Ectodermal cell (in vitro differentiated cells): Measurements from ENCODE around the gene AP4E1.
"Not testable (repeated sequence)": the region's sequence is repeated elsewhere in the genome, so short reads cannot be mapped to it uniquely, and the experiment has no call there.

ENCODE experiments used
- H3K27ac ChIP-seq: 2 replicates; pipeline ENCODE4 v1.7.0; 2013; ENCODE audit warnings: mild to moderate bottlenecking, low read depth, low read length; ENCODE audit not compliant: insufficient read depth, poor library complexity, severe bottlenecking
- H3K27me3 ChIP-seq: 2 replicates; pipeline ENCODE4 v1.7.0; 2013; ENCODE audit warnings: mild to moderate bottlenecking, low read length; ENCODE audit not compliant: insufficient read depth, control insufficient read depth, poor library complexity, severe bottlenecking
- H3K36me3 ChIP-seq: one replicate; pipeline ENCODE4 v1.7.0; 2013; ENCODE audit warnings: low read length; ENCODE audit not compliant: control insufficient read depth, insufficient read depth
- H3K4me1 ChIP-seq: one replicate; pipeline ENCODE4 v1.7.0; 2013; ENCODE audit warnings: low read length; ENCODE audit not compliant: control insufficient read depth, insufficient read depth
- H3K4me3 ChIP-seq: 2 replicates; pipeline ENCODE4 v1.7.0; 2013; ENCODE audit warnings: low read depth, low read length, control low read depth; ENCODE audit not compliant: insufficient read depth
- H3K9me3 ChIP-seq: 2 replicates; pipeline ENCODE4 v1.7.0; 2013; ENCODE audit warnings: mild to moderate bottlenecking, low read length, moderate library complexity; ENCODE audit not compliant: control insufficient read depth
- WGBS, 2 experiments: methylation state at CpG; one replicate each; pipeline ENCODE4 v1.1.7; 2013; ENCODE audit warnings: missing lambda C conversion rate in 2 of 2; 5-methylcytosine and 5-hydroxymethylcytosine counted together

Gene AP4E1

DNA sequence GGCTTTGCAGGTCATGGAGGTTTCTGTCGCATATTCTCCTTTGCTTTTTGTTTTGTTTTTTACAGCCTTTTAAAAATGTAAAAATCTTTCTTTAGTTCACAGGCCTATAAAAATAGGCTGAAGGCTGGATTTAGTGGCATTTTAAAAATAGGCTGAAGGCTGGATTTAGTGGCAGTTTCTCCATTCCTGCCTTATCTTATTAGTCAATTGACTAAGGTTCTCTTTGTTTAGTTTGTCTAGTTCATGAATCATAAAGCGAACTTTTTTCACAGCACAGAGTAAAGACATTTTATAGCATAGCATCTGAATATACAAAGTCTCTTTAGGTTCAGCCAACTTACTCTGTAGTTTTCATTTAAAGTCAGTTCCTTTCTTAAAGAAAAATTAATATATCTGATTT, 31.4 kb downstream of the AP4E1 start:
- no peak overlapping the region for H3K4me3 ChIP-seq
- 95 to 100% methylated on average over 1 to 2 of the region's 2 CpGs for WGBS, 2 experiments
- H3K4me1 ChIP-seq, result no peaks in the 10 kb centered on the region
- no peaks in the 10 kb centered on the region for H3K9me3 ChIP-seq
- H3K27ac ChIP-seq, result no peak overlapping the region
- H3K27me3 ChIP-seq, result no peaks in the 10 kb centered on the region
- no peaks in the 10 kb centered on the region for H3K36me3 ChIP-seq

DNA sequence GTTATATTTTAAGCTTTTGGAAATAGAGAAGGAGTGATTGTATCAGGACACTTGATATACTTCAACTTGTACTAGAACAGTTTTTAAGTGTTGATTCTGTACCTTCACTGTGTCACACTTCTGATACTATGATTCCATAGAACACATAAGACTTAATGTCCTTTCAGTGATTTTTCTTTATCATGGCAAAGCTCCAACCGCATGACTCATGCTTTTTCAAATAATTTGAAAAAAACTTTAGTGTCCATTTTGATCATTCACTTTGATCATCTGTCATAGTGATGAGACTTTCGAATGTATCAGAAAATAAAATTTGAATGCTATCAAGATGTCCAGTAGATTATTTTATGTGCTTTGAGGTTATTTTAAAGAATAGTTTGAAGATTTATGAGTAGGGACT, 32.0 kb downstream of the AP4E1 start:
- no peaks in the 10 kb centered on the region for H3K36me3 ChIP-seq
- WGBS, 2 experiments, result 89 to 93% methylated on average over 2 of the region's 2 CpGs
- no peak overlapping the region for H3K4me3 ChIP-seq
- H3K27me3 ChIP-seq, result no peaks in the 10 kb centered on the region
- no peaks in the 10 kb centered on the region for H3K4me1 ChIP-seq
- no peak overlapping the region for H3K27ac ChIP-seq
- H3K9me3 ChIP-seq, result no peaks in the 10 kb centered on the region

DNA sequence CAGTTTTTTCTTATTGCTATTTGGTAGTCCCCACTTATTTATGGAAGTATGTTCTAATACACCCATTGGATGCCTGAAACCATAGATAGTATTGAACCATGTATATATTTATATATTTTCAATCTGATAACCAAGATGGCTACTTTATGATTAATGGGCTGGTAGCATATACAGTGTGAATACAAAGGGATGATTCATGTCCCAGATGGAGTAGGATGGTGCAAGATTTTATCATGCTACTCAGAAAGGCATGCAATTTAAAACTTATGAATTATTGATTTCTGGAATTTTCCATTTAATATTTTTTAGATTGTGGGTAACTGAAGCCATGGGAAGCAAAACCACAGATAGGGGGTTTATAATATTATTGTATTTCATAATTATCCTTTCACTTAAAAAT, 35.2 kb downstream of the AP4E1 start:
- H3K9me3 ChIP-seq, result no peaks in the 10 kb centered on the region
- H3K27ac ChIP-seq, result no peak overlapping the region
- no peaks in the 10 kb centered on the region for H3K4me1 ChIP-seq
- H3K4me3 ChIP-seq, result no peak overlapping the region
- no peaks in the 10 kb centered on the region for H3K36me3 ChIP-seq
- H3K27me3 ChIP-seq, result no peaks in the 10 kb centered on the region

DNA sequence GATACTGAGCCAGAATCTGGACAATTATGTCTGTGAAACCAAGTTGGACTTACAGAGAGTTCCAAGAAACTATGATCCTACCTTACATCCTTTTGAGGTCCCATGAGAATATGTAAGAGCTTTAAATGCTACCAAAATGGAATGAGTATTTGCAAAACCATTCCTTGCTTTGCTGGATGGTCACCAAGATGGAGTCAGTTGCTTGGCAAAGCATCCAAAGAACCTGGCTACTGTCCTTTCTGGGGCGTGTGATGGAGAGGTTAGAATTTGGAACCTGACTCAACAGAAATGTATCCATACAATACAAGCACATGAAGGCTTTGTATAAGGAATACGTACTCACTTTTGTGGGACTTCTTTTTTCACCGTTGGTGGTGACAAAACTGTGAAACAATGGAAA, 36.2 kb downstream of the AP4E1 start:
- WGBS, 2 experiments, result 98 to 100% methylated on average over 3 of the region's 3 CpGs
- Histone ChIP-seq H3K27me3 (no peaks in the 10 kb centered on the region), H3K4me3 (no peak overlapping the region), H3K36me3 (no peaks in the 10 kb centered on the region), H3K27ac (no peak overlapping the region), H3K4me1 (no peaks in the 10 kb centered on the region), H3K9me3 (no peaks in the 10 kb centered on the region)

DNA sequence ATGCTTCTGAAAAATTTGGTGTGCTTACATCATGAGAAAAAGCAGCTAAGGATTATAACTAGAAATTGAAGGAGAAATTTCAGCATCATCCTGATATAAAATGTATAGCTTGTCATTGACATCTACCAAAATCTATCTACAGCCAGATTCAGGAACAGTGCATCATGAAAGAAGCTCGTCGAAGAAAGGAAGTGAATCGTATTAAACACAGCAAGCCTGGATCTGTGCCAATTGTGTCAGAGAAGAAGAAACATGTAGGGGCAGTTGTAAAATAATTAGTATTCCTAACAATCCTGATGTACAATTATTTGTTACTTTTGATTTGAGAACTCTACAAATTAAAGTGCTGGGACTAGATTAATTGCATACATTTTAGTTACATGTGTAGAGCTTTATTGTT, 37.2 kb downstream of the AP4E1 start:
- H3K27ac ChIP-seq, result no peak overlapping the region
- WGBS, 2 experiments, result 97 to 98% methylated on average over 3 of the region's 3 CpGs
- no peak overlapping the region for H3K4me3 ChIP-seq
- H3K27me3 ChIP-seq, result no peaks in the 10 kb centered on the region
- no peaks in the 10 kb centered on the region for H3K4me1 ChIP-seq
- no peaks in the 10 kb centered on the region for H3K36me3 ChIP-seq
- H3K9me3 ChIP-seq, result no peaks in the 10 kb centered on the region

DNA sequence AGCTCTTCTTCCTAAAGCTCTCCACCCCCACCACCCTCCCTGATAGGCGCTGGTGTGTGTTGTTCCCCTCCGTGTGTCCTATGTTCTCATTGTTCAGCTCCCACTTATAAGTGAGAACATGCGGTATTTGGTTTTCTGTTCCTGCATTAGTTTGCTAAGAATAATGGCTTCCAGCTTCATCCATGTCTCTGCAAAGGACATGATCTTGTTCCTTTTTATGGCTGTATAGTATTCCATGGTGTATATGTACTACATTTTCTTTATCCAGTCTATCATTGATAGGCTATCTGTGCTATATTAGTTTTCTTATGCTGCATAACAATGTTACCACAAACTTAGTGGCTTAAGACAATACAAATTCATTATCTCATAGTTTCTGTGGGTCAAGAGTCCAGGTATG, 42.3 kb downstream of the AP4E1 start:
- not testable (repeated sequence) for H3K27me3 ChIP-seq, H3K4me1 ChIP-seq, H3K4me3 ChIP-seq, H3K27ac ChIP-seq, H3K9me3 ChIP-seq, H3K36me3 ChIP-seq
- WGBS, 2 experiments, result 88 to 96% methylated on average over 3 of the region's 3 CpGs

DNA sequence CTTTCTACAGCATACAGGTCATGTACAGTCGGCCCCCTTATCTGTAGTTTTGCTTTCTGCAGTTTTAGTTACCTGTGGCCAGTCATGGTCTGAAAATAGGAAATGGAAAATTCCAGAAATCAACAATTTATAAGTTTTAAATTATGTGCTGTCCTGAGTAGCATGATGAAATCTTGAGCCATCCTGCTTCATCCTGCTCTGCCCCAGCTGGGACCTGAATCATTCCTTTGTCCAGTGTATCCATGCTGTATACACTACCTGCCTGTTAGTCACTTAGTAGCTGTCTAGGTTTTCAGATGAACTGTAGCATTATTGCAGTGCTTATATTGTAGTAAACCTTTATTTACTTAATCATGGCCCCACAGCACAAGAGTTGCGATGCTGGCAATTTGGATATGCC, 44.8 kb downstream of the AP4E1 start:
- Histone ChIP-seq H3K27me3 (no peaks in the 10 kb centered on the region), H3K27ac (no peak overlapping the region), H3K4me3 (no peak overlapping the region), H3K4me1 (no peaks in the 10 kb centered on the region), H3K9me3 (no peaks in the 10 kb centered on the region), H3K36me3 (peaks cover 5% of the 10 kb centered on the region)
- 92 to 100% methylated on average over 1 to 2 of the region's 2 CpGs for WGBS, 2 experiments

DNA sequence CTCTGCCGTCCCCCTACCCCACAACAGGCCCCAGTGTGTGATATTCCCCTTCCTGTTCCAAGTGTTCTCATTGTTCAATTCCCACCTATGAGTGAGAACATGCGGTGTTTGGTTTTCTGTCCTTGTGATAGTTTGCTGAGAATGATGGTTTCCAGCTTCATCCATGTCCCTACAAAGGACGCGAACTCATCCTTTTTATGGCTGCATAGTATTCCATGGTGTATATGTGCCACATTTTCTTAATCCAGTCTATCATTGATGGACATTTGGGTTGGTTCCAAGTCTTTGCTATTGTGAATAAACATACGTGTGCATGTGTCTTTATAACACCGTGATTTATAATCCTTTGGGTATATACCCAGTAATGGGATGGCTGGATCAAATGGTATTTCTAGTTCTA, 46.4 kb downstream of the AP4E1 start:
- not testable (repeated sequence) for H3K4me1 ChIP-seq, H3K27ac ChIP-seq, H3K27me3 ChIP-seq, H3K9me3 ChIP-seq, H3K4me3 ChIP-seq
- peaks cover 10% of the 10 kb centered on the region for H3K36me3 ChIP-seq
- WGBS, 2 experiments, result 93 to 94% methylated on average over 3 of the region's 6 CpGs

DNA sequence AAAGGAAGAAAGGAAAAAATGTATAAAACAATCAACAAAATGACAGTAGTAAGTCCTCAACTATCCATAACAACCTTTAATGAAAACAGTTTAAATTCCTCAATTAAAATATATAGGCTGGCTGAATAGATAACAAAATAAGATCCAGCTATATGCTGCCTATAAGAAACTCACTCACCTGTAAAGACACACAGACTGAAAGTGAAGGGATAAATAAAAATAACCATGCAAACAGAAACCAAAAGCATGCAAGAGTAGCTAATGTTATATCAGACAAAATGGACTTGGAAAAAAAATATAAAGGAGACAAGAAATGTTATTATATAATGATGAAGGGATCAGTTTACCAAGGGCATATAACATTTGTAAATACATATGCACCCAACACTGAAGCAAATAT, 51.2 kb downstream of the AP4E1 start:
- Histone ChIP-seq H3K36me3 (peaks cover 5% of the 10 kb centered on the region), H3K27me3 (no peaks in the 10 kb centered on the region), H3K4me1 (no peaks in the 10 kb centered on the region), H3K9me3 (no peaks in the 10 kb centered on the region), H3K27ac (no peak overlapping the region), H3K4me3 (no peak overlapping the region)

DNA sequence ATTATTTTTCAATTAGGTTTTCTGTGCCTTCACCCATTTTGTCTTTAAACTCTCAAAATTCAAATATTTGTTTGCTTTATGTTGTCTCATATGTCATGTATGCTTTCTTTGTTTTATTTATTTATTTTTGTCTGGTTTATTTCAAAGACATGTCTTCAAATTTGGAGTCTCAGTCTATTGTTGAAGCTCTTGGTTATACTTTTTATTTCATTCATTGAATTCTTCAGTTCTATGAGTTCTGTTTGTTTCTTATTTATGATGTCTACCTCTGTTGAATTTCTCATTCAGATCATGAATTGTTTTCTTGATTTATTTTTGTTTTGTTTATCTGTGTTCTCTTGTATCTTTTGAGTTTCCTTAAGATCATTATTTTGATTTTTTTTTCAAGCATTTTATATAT, 55.6 kb downstream of the AP4E1 start:
- no peaks in the 10 kb centered on the region for H3K9me3 ChIP-seq
- H3K4me1 ChIP-seq, result no peaks in the 10 kb centered on the region
- no peak overlapping the region for H3K27ac ChIP-seq
- H3K36me3 ChIP-seq, result peaks cover 14% of the 10 kb centered on the region
- H3K27me3 ChIP-seq, result no peaks in the 10 kb centered on the region
- no peak overlapping the region for H3K4me3 ChIP-seq

DNA sequence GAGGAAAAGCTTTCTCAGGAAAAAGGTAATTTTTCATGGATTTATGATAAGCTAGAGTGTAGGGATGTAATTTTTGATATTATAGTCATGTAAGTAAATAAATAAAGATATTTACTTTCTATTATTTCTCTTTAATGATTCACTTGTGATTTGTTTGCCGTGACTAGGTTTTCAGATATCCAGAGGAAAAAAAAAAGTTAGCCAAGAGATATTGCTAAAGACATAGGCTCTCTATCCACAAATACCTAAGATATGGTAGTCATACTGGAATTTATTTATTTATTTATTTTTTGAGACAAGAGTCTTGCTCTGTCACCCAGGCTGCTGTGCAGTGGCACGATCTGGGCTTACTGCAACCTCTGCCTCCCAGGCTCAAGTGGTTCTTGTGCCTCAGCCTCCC, 59.9 kb downstream of the AP4E1 start:
- WGBS, 2 experiments, result 87 to 100% methylated on average over 1 of the region's 2 CpGs

More for the DNA sequence above, 59.9 kb downstream of the AP4E1 start:
- no peaks in the 10 kb centered on the region for H3K27me3 ChIP-seq
- no peaks in the 10 kb centered on the region for H3K4me1 ChIP-seq
- no peak overlapping the region for H3K27ac ChIP-seq
- no peaks in the 10 kb centered on the region for H3K9me3 ChIP-seq
- H3K36me3 ChIP-seq, result peaks cover 22% of the 10 kb centered on the region
- H3K4me3 ChIP-seq, result no peak overlapping the region
